Measurements from ENCODE around the gene HPS4.
"Not testable (repeated sequence)": the region's sequence is repeated elsewhere in the genome, so short reads cannot be mapped to it uniquely, and the experiment has no call there.

Gene HPS4

GRCh38 chr22:26483439-26484359 lies at the start of gene HPS4, which contains the start of gene SRRD:
Gene HPS4 (minus strand): TSS chr22:26483783. CDS start chr22:26481762, 2,021 bp downstream.
Gene SRRD (plus strand): TSS chr22:26483877. CDS start chr22:26483891, 14 bp downstream.
- peak within 1 kb of the TSS; percentile 80 for H3K9ac ChIP-seq (ENCODE audit: low read depth, low read length)
- H4K20me1 ChIP-seq (ENCODE audit: insufficient read depth, low read length), result no peaks in the 10 kb centered on the region
- peaks cover 91% of the 10 kb centered on the region for H3K4me1 ChIP-seq (ENCODE audit: insufficient read depth, low read length)
- peak within 1 kb of the TSS; percentile 90 for H3K4me2 ChIP-seq (ENCODE audit: insufficient read depth, low read length)
- H2AFZ ChIP-seq (ENCODE audit: low read depth, low read length), result peak within 1 kb of the TSS; percentile 83
- H3K9me3 ChIP-seq (ENCODE audit: insufficient read depth, low read length, severe bottlenecking), result no peaks in the 10 kb centered on the region
- peaks cover 35% of the 10 kb centered on the region for H3K36me3 ChIP-seq (ENCODE audit: insufficient read depth, low read length)
- no peaks in the 10 kb centered on the region for H3K27me3 ChIP-seq (ENCODE audit: insufficient read depth, low read length, poor library complexity)
- TF ChIP-seq EZH2 (IDR thresholded peaks at IDR 0.05; ENCODE audit: borderline replicate concordance, low read depth, low read length, severe bottlenecking), result no peak
- no peak for TF ChIP-seq CTCF (IDR thresholded peaks at IDR 0.05; ENCODE audit: borderline replicate concordance, extremely low read depth, low read length, poor library complexity, severe bottlenecking)
- DNase-seq (peak; percentile 90), ATAC-seq (ENCODE audit: insufficient read depth, low read depth) (peak; percentile 74)
- peak within 1 kb of the TSS; percentile 97 for H3K27ac ChIP-seq (ENCODE audit: low read length)
- H3K79me2 ChIP-seq (ENCODE audit: insufficient read depth, low read length), result peaks cover 78% of the 10 kb centered on the region
- H3K4me3 ChIP-seq (ENCODE audit: low read depth in 1 of 2, low read length in 2 of 2), result peak within 1 kb of the TSS; percentile 46 to 91

GRCh38 chr22:26529345-26529744 lies 45.8 kb upstream of the HPS4 start:
- H3K9me3 ChIP-seq (ENCODE audit: insufficient read depth, low read length, severe bottlenecking), result no peaks in the 10 kb centered on the region
- TF ChIP-seq EZH2 (IDR thresholded peaks at IDR 0.05; ENCODE audit: borderline replicate concordance, low read depth, low read length, severe bottlenecking) (no peak), CTCF (IDR thresholded peaks at IDR 0.05; ENCODE audit: borderline replicate concordance, extremely low read depth, low read length, poor library complexity, severe bottlenecking) (no peak)
- H3K36me3 ChIP-seq (ENCODE audit: insufficient read depth, low read length), result peaks cover 20% of the 10 kb centered on the region
- H2AFZ ChIP-seq (ENCODE audit: low read depth, low read length), result no peak overlapping the region
- no peak overlapping the region for H3K4me3 ChIP-seq (ENCODE audit: low read depth in 1 of 2, low read length in 2 of 2)
- no peaks in the 10 kb centered on the region for H3K27me3 ChIP-seq (ENCODE audit: insufficient read depth, low read length, poor library complexity)
- no peaks in the 10 kb centered on the region for H4K20me1 ChIP-seq (ENCODE audit: insufficient read depth, low read length)
- H3K4me2 ChIP-seq (ENCODE audit: insufficient read depth, low read length), result no peak overlapping the region
- ATAC-seq (ENCODE audit: insufficient read depth, low read depth) (no peak), DNase-seq (no peak)
- no peaks in the 10 kb centered on the region for H3K79me2 ChIP-seq (ENCODE audit: insufficient read depth, low read length)
- H3K4me1 ChIP-seq (ENCODE audit: insufficient read depth, low read length), result no peaks in the 10 kb centered on the region
- H3K27ac ChIP-seq (ENCODE audit: low read length), result no peak overlapping the region
- no peak overlapping the region for H3K9ac ChIP-seq (ENCODE audit: low read depth, low read length)

GRCh38 chr22:26528518-26528917 lies 44.9 kb upstream of the HPS4 start:
- not testable (repeated sequence) for H3K4me1 ChIP-seq (ENCODE audit: insufficient read depth, low read length); H3K4me3 ChIP-seq (ENCODE audit: low read depth in 1 of 2, low read length in 2 of 2); H3K79me2 ChIP-seq (ENCODE audit: insufficient read depth, low read length); H3K9ac ChIP-seq (ENCODE audit: low read depth, low read length); H2AFZ ChIP-seq (ENCODE audit: low read depth, low read length); H3K4me2 ChIP-seq (ENCODE audit: insufficient read depth, low read length); ATAC-seq (ENCODE audit: insufficient read depth, low read depth); DNase-seq; H3K27me3 ChIP-seq (ENCODE audit: insufficient read depth, low read length, poor library complexity); H4K20me1 ChIP-seq (ENCODE audit: insufficient read depth, low read length); H3K27ac ChIP-seq (ENCODE audit: low read length); H3K9me3 ChIP-seq (ENCODE audit: insufficient read depth, low read length, severe bottlenecking)
- peaks cover 20% of the 10 kb centered on the region for H3K36me3 ChIP-seq (ENCODE audit: insufficient read depth, low read length)
